PC-9 (cell line): ENCODE measurements around the gene ANKK1. TPM values are rescaled to one million over a fixed set of nuclear protein-coding genes. Genes with fewer than 3 reads are reported as not detected.

Experiments used
- BruUV-seq: library from RNA; stranded (reverse); fragments of 400-500 nt; replicated peaks from 2 replicates; lab custom pipeline; 2021; lab: Mats Ljungman, UMichigan
- CTCF ChIA-PET: fragments of 300-600 bp; sonication (Branson Sonifier 250); formaldehyde crosslinking; loops from one replicate; lab custom pipeline; 2022; ENCODE audit warnings: antibody characterized with exemption; lab: Charles Lee
- POLR2A ChIA-PET: fragments of 300-600 bp; sonication (Branson Sonifier 250); formaldehyde crosslinking; loops from one replicate; lab custom pipeline; 2022; ENCODE audit warnings: antibody characterized with exemption; ENCODE audit not compliant: unreplicated experiment; lab: Charles Lee
- DNase-seq, 2 experiments: peaks; one replicate each; pipeline versions ENCODE4 v3.0.0 to v3.0.0-alpha.2; 2015 to 2022; ENCODE audit warnings: mixed read lengths in 1 of 2
- H2AFZ ChIP-seq: fragments of 200-600 bp; sonication (generic); 2 replicates; pipeline ENCODE4 v1.8.1; 2017; ENCODE audit warnings: antibody characterized with exemption
- H3F3A ChIP-seq: fragments of 200-600 bp; sonication (generic); 2 replicates; pipeline ENCODE4 v1.8.1; 2017; ENCODE audit warnings: antibody characterized with exemption, mild to moderate bottlenecking, low read depth; ENCODE audit not compliant: insufficient read depth
- H3K27ac ChIP-seq: fragments of 200-600 bp; sonication (generic); 2 replicates; pipeline ENCODE4 v1.6.1; 2016; ENCODE audit warnings: mixed run types
- H3K27me3 ChIP-seq: fragments of 200-600 bp; sonication (generic); 2 replicates; pipeline ENCODE4 v1.6.1; 2016; ENCODE audit warnings: low read depth, mixed run types; ENCODE audit not compliant: insufficient read depth
- H3K36me3 ChIP-seq: fragments of 200-600 bp; sonication (generic); 2 replicates; pipeline ENCODE4 v1.6.1; 2016; ENCODE audit warnings: low read depth, mixed run types
- H3K4me1 ChIP-seq: fragments of 200-600 bp; sonication (generic); replicated peaks from 2 replicates; pipeline ENCODE4 v1.6.1; 2016; ENCODE audit warnings: mixed run types; ENCODE audit not compliant: insufficient read depth
- H3K4me2 ChIP-seq: fragments of 200-600 bp; sonication (generic); 2 replicates; pipeline ENCODE4 v1.6.1; 2017; ENCODE audit warnings: mixed run types
- H3K4me3 ChIP-seq: fragments of 200-600 bp; sonication (generic); 2 replicates; pipeline ENCODE4 v1.6.1; 2016; ENCODE audit warnings: mixed run types
- H3K79me2 ChIP-seq: fragments of 200-600 bp; sonication (generic); 2 replicates; pipeline ENCODE4 v1.6.1; 2017; ENCODE audit warnings: low read depth, mixed run types
- H3K9me2 ChIP-seq: fragments of 200-600 bp; sonication (generic); 2 replicates; pipeline ENCODE4 v1.8.1; 2017; ENCODE audit warnings: mild to moderate bottlenecking; ENCODE audit not compliant: insufficient read depth
- H3K9me3 ChIP-seq: fragments of 200-600 bp; sonication (generic); 2 replicates; pipeline ENCODE4 v1.8.1; 2016; ENCODE audit warnings: low read depth; ENCODE audit not compliant: insufficient read depth
- H4K20me1 ChIP-seq: fragments of 200-600 bp; sonication (generic); 2 replicates; pipeline ENCODE4 v1.8.1; 2017; ENCODE audit not compliant: insufficient read depth
- CTCF ChIP-seq: fragments of 200-600 bp; sonication (generic); conservative IDR thresholded peaks from 2 replicates; pipeline ENCODE4 v1.6.1; 2017; ENCODE audit warnings: mixed run types, antibody characterized with exemption, mild to moderate bottlenecking, moderate library complexity
- EZH2 ChIP-seq: fragments of 200-600 bp; sonication (generic); IDR thresholded peaks from 2 replicates; pipeline ENCODE4 v1.8.0; 2017; ENCODE audit warnings: antibody characterized with exemption, low read depth
- intact Hi-C: fragments of 100-400 bp; cut with micrococcal nuclease; formaldehyde crosslinking; loops from one replicate; pipeline ENCODE4 v1.10.0; 2022; ENCODE audit not compliant: unreplicated experiment
- total RNA-seq: library from RNA; stranded (reverse); gene quantifications from 2 replicates; pipeline ENCODE4 v1.2.3, GENCODE V29; 2021

Gene ANKK1
- total RNA-seq, 1 experiment from 2014 or later = not detected

- H3K9me3 ChIP-seq = no peaks in the 10 kb centered on the region
- H3F3A ChIP-seq = peaks cover 12% of the 10 kb centered on the region
- no TSS peak for BruUV-seq
- no peak overlapping the region; the same call in 1 of the 2 replicates for H3K4me2 ChIP-seq
- H3K9me2 ChIP-seq = no peaks in the 10 kb centered on the region
- H3K27me3 ChIP-seq = peaks cover 17% of the 10 kb centered on the region
- intact Hi-C loops = no loop called here
- no peaks in the 10 kb centered on the region for H3K36me3 ChIP-seq
- CTCF ChIA-PET = no interaction called here
- H3K79me2 ChIP-seq = no peaks in the 10 kb centered on the region
- TF ChIP-seq EZH2 = no peak
- no peak for TF ChIP-seq CTCF
- peak overlapping the region; percentile 50 for H3K27ac ChIP-seq
- H3K4me1 ChIP-seq = peaks cover 19% of the 10 kb centered on the region
- H3K4me3 ChIP-seq = no peak overlapping the region
- H2AFZ ChIP-seq = no peak overlapping the region
- H4K20me1 ChIP-seq = no peaks in the 10 kb centered on the region
- POLR2A ChIA-PET = interaction anchor here (0.7 kb wide), 1 partner anchor 17 kb away, joined by 3 read pairs; no protein-coding TSS in a partner anchor
- DNase-seq = peak; percentile 81 to 98
Observed at GRCh38 chr11:113384551-113384950, 3.0 kb upstream of the ANKK1 start.

GRCh38 chr11:113385749-113386148 lies 1.8 kb upstream of the ANKK1 start:
- BruUV-seq = no TSS peak

GRCh38 chr11:113386866-113387265 lies 713 bp upstream of the ANKK1 start:
- no TSS peak for BruUV-seq

More at GRCh38 chr11:113385749-113386148, 1.8 kb upstream of the ANKK1 start:
- H3K27ac ChIP-seq = no peak overlapping the region
- no peaks in the 10 kb centered on the region for H3K79me2 ChIP-seq
- H3K4me3 ChIP-seq = no peak overlapping the region
- H3K9me2 ChIP-seq = no peaks in the 10 kb centered on the region
- ChIA-PET CTCF (no interaction called here), POLR2A (no interaction called here)
- peaks cover 22% of the 10 kb centered on the region for H3K27me3 ChIP-seq
- H3K4me1 ChIP-seq = peaks cover 19% of the 10 kb centered on the region
- H2AFZ ChIP-seq = no peak overlapping the region
- DNase-seq = no peak
- no peaks in the 10 kb centered on the region for H4K20me1 ChIP-seq
- no peaks in the 10 kb centered on the region for H3K36me3 ChIP-seq
- H3K9me3 ChIP-seq = no peaks in the 10 kb centered on the region
- intact Hi-C loops = no loop called here
- no peak for TF ChIP-seq CTCF
- no peak for TF ChIP-seq EZH2
- peaks cover 12% of the 10 kb centered on the region for H3F3A ChIP-seq
- no peak overlapping the region for H3K4me2 ChIP-seq

More at GRCh38 chr11:113386866-113387265, 713 bp upstream of the ANKK1 start:
- Histone ChIP-seq H3K27me3 (peaks cover 33% of the 10 kb centered on the region), H3K4me2 (no peak overlapping the region), H4K20me1 (no peaks in the 10 kb centered on the region), H3K9me2 (no peaks in the 10 kb centered on the region), H3K79me2 (no peaks in the 10 kb centered on the region), H3K27ac (no peak overlapping the region), H2AFZ (no peak overlapping the region), H3K4me3 (no peak overlapping the region), H3F3A (peaks cover 12% of the 10 kb centered on the region), H3K9me3 (no peaks in the 10 kb centered on the region), H3K36me3 (no peaks in the 10 kb centered on the region), H3K4me1 (peaks cover 19% of the 10 kb centered on the region)
- TF ChIP-seq CTCF = no peak
- TF ChIP-seq EZH2 = no peak
- intact Hi-C loops = no loop called here
- ChIA-PET CTCF (no interaction called here), POLR2A (no interaction called here)
- DNase-seq = no peak
